Body of pancreas (tissue), 4 donors: ENCODE data around the gene IGF2BP3. TPM values are rescaled to one million over a fixed set of nuclear protein-coding genes. Genes with fewer than 3 reads are reported as not detected.

Experiments
- ATAC-seq: fragments of 150-250 bp; one replicate; pipeline ENCODE4 v1.9.1; 2016
- DNase-seq, 4 donors: peaks; one replicate each; pipeline ENCODE4 v3.0.0-alpha.2; 2019
- H3K27ac ChIP-seq, 4 donors: fragments of 200-600 bp; sonication (generic); 1 replicate in 3 of 4; 2 replicates in 1 of 4; pipeline versions ENCODE4 v1.5.1 to v1.6.1; 2016 to 2019; ENCODE audit warnings: mild to moderate bottlenecking in 1 of 4, mixed read lengths in 1 of 4, moderate library complexity in 1 of 4
- H3K27me3 ChIP-seq, 2 donors: fragments of 200-600 bp; sonication (generic); one replicate each; pipeline ENCODE4 v1.6.0; 2016; ENCODE audit warnings: mild to moderate bottlenecking in 1 of 2
- H3K36me3 ChIP-seq, 2 donors: fragments of 200-600 bp; sonication (generic); replicated peaks in 1 of 2; 2 replicates each; pipeline ENCODE4 v1.5.1; 2016; ENCODE audit warnings: low read depth in 2 of 2; ENCODE audit not compliant: insufficient read depth in 1 of 2
- H3K4me1 ChIP-seq: fragments of 200-600 bp; sonication (generic); one replicate; pipeline ENCODE4 v1.6.0; 2016
- H3K4me3 ChIP-seq, 2 donors: fragments of 200-600 bp; sonication (generic); 1 replicate in 1 of 2; 2 replicates in 1 of 2; pipeline ENCODE4 v1.5.1; 2016 to 2019
- H3K9me3 ChIP-seq, 3 donors: fragments of 200-600 bp; sonication (generic); 1 replicate in 2 of 3; 2 replicates in 1 of 3; pipeline ENCODE4 v1.5.1; 2016
- CTCF ChIP-seq, 7 experiments: fragments of 450-650 bp in 4 of 7; fragments of 200-600 bp in 3 of 7; sonication (generic) in 3 of 7; IDR thresholded peaks; one replicate each; pipeline ENCODE4 v1.5.1; 2016 to 2019; ENCODE audit warnings: antibody characterized with exemption in 7 of 7
- POLR2A ChIP-seq, 3 donors: fragments of 450-650 bp; IDR thresholded peaks; one replicate each; pipeline ENCODE4 v1.6.1; 2016; ENCODE audit warnings: antibody characterized with exemption in 3 of 3, mild to moderate bottlenecking in 2 of 3
- WGBS, 2 donors: methylation state at CpG; one replicate each; pipeline ENCODE4 v1.1.5; 2017; 5-methylcytosine and 5-hydroxymethylcytosine counted together
- intact Hi-C: fragments of 100-400 bp; cut with DNase I; formaldehyde crosslinking; loops from one replicate; pipeline ENCODE4 v1.15.1; 2023
- total RNA-seq, 2 donors: library from RNA; depleted of rRNA; stranded (reverse); fragments of >200 nt; gene quantifications; one replicate each; pipeline ENCODE4 v1.1.0, GENCODE V29; 2016

The IGF2BP3 gene
- total RNA-seq, 2 donors from 2014 or later, result 0.33 to 1.3 TPM

GRCh38 chr7:23378996-23379395 lies 91.3 kb downstream of the IGF2BP3 start:
- H3K4me3 ChIP-seq, result no peak overlapping the region
- WGBS, 2 donors, result 67 to 89% methylated on average over 1 of the region's 1 CpG
- intact Hi-C loops, result no loop called here
- H3K27ac ChIP-seq, result no peak overlapping the region
- H3K9me3 ChIP-seq, result no peaks in the 10 kb centered on the region
- H3K36me3 ChIP-seq, result no peaks in the 10 kb centered on the region
- peaks cover 5% of the 10 kb centered on the region for H3K4me1 ChIP-seq
- no peak for ATAC-seq
- DNase-seq, result no peak
- TF ChIP-seq CTCF (IDR thresholded peaks at IDR 0.05), result no peak
- no peak for TF ChIP-seq POLR2A (IDR thresholded peaks at IDR 0.05)
- no peaks in the 10 kb centered on the region for H3K27me3 ChIP-seq

GRCh38 chr7:23377134-23377533 lies 93.2 kb downstream of the IGF2BP3 start:
- no peak for TF ChIP-seq CTCF (IDR thresholded peaks at IDR 0.05)
- TF ChIP-seq POLR2A (IDR thresholded peaks at IDR 0.05), result no peak
- H3K27ac ChIP-seq, result no peak overlapping the region
- 86 to 89% methylated on average over 3 of the region's 3 CpGs for WGBS, 2 donors
- H3K9me3 ChIP-seq, result no peaks in the 10 kb centered on the region
- DNase-seq (no peak), ATAC-seq (no peak)
- H3K36me3 ChIP-seq, result no peaks in the 10 kb centered on the region
- intact Hi-C loops, result no loop called here
- H3K4me1 ChIP-seq, result peaks cover 5% of the 10 kb centered on the region
- H3K27me3 ChIP-seq, result no peaks in the 10 kb centered on the region
- H3K4me3 ChIP-seq, result no peak overlapping the region

GRCh38 chr7:23373151-23374004 lies 96.9 kb downstream of the IGF2BP3 start:
- TF ChIP-seq CTCF (IDR thresholded peaks at IDR 0.05), result no peak
- TF ChIP-seq POLR2A (IDR thresholded peaks at IDR 0.05), result no peak

GRCh38 chr7:23372611-23373010 lies 97.7 kb downstream of the IGF2BP3 start:
- Histone ChIP-seq H3K4me3 (no peak overlapping the region), H3K27ac (no peak overlapping the region), H3K27me3 (no peaks in the 10 kb centered on the region), H3K36me3 (no peaks in the 10 kb centered on the region), H3K9me3 (no peaks in the 10 kb centered on the region), H3K4me1 (no peaks in the 10 kb centered on the region)
- intact Hi-C loops, result no loop called here
- DNase-seq, result no peak
- WGBS, 2 donors, result 81 to 89% methylated on average over 4 of the region's 4 CpGs
- no peak for ATAC-seq
- no peak for TF ChIP-seq CTCF (IDR thresholded peaks at IDR 0.05)
- TF ChIP-seq POLR2A (IDR thresholded peaks at IDR 0.05), result no peak

More at GRCh38 chr7:23373151-23374004, 96.9 kb downstream of the IGF2BP3 start:
- intact Hi-C loops, result no loop called here
- WGBS, 2 donors, result 72 to 86% methylated on average over 6 of the region's 6 CpGs
- ATAC-seq (no peak), DNase-seq (no peak)
- Histone ChIP-seq H3K9me3 (no peaks in the 10 kb centered on the region), H3K36me3 (no peaks in the 10 kb centered on the region), H3K4me3 (no peak overlapping the region), H3K27me3 (no peaks in the 10 kb centered on the region), H3K4me1 (no peaks in the 10 kb centered on the region), H3K27ac (no peak overlapping the region)

- Histone ChIP-seq H3K27ac (no peak overlapping the region), H3K36me3 (no peaks in the 10 kb centered on the region), H3K4me3 (no peak overlapping the region), H3K9me3 (no peaks in the 10 kb centered on the region), H3K4me1 (no peaks in the 10 kb centered on the region), H3K27me3 (no peaks in the 10 kb centered on the region)
- no peak for ATAC-seq
- DNase-seq, result no peak
- no peak for TF ChIP-seq CTCF (IDR thresholded peaks at IDR 0.05)
- TF ChIP-seq POLR2A (IDR thresholded peaks at IDR 0.05), result no peak
- WGBS, 2 donors, result 77 to 81% methylated on average over 6 of the region's 6 CpGs
- intact Hi-C loops, result no loop called here
These were observed 98.6 kb downstream of the IGF2BP3 start for GRCh38 chr7:23371654-23372053.
